ENCODE measurements around the gene CFAP97D2.
"Not testable (repeated sequence)": the region's sequence is repeated elsewhere in the genome, so short reads cannot be mapped to it uniquely, and the experiment has no call there.

CFAP97D2 gene

DNA sequence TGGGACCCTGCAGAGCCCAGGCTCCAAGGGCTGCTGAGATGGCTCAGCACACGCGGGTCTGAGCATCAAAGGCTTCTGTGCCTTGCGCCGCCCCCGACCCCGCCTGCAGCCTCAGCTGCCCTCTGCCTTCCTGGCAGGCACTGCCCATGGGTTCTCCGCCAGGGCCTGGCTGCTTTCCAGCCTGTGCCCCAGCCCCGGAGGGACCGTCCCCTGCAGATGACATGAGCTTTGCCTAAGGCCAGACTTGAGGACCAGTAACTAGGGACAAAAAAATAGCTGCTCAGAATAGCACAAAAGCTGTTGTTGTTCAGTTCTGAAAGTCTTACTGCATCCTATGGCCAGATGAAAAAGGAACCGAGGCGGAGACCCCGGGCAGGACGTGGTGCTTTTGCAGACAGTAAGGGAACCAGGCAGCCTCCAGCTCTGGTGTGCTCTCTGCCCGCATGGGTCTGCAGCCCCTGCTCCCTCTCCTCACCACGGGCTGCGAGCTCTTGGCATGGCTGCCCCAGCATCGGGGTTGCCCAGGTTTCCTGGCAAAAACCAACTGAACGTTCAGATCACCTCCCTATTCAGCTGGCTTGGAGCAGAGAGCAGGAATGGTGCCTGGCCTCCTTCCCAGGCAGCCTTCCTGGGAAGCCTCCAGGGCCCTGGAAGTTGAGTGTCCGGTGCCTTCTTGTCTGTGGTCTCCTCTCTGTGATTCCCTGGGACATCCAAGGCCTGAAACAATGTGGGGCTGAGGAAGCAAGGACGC is 12.5 kb upstream of the CFAP97D2 start:
- Histone ChIP-seq H3K9ac (ENCODE audit: low read length) (no peak overlapping the region), H3K4me3 (ENCODE audit: low read length) (no peak overlapping the region), H3K36me3 (ENCODE audit: control insufficient read depth, insufficient read depth, low read length) (no peaks in the 10 kb centered on the region), H3K9me3 (ENCODE audit: control insufficient read depth, low read length) (no peaks in the 10 kb centered on the region), H3K4me1 (ENCODE audit: control insufficient read depth, insufficient read depth, low read length) (no peaks in the 10 kb centered on the region), H3K27me3 (ENCODE audit: control insufficient read depth, insufficient read depth, low read length) (peaks cover 32% of the 10 kb centered on the region)

DNA sequence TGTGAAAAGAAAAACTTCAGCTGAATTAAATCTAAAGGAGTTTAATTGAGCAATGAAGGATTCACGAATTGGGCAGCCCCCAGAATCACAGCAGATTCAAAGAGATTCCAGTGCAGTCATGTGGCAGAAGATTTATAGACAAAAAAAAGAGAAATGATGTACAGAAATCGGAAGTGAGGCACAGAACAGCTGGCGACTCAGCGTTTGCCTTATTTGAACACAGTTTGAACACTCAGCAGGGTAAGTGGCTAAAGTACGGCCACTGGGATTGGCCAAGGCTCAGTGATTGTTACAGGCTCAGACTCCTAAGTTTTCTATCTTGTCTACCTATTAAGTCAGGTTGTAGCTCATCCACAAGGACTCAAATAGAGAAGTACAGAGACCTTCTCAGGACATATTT is 11.6 kb upstream of the CFAP97D2 start:
- H3K9me3 ChIP-seq (ENCODE audit: control insufficient read depth, low read length), result no peaks in the 10 kb centered on the region
- H3K4me3 ChIP-seq (ENCODE audit: low read length), result no peak overlapping the region
- H3K27me3 ChIP-seq (ENCODE audit: control insufficient read depth, insufficient read depth, low read length), result peaks cover 24% of the 10 kb centered on the region
- no peak overlapping the region for H3K9ac ChIP-seq (ENCODE audit: low read length)
- no peaks in the 10 kb centered on the region for H3K4me1 ChIP-seq (ENCODE audit: control insufficient read depth, insufficient read depth, low read length)
- no peaks in the 10 kb centered on the region for H3K36me3 ChIP-seq (ENCODE audit: control insufficient read depth, insufficient read depth, low read length)

DNA sequence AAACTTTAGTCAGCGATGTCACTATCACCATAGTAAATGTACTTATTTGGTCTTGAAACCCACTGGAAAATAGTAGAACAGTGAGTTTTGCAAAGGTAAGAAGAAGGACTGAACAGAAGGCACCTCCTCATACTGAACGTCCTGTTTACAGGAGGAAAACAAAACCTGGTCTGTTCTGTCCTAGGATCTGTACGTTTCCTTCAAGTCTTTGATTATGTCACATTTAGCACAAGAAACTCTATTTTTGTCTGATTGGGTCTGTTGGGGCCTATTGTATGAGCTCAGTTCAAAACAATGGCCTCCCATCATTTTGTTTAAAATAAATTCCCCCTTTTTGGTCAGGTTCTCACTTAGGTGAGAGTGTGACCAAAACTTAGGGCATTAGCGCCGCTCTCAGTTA is 11.2 kb upstream of the CFAP97D2 start:
- peaks cover 20% of the 10 kb centered on the region for H3K27me3 ChIP-seq (ENCODE audit: control insufficient read depth, insufficient read depth, low read length)
- no peaks in the 10 kb centered on the region for H3K9me3 ChIP-seq (ENCODE audit: control insufficient read depth, low read length)
- H3K4me3 ChIP-seq (ENCODE audit: low read length), result no peak overlapping the region
- H3K9ac ChIP-seq (ENCODE audit: low read length), result no peak overlapping the region
- H3K4me1 ChIP-seq (ENCODE audit: control insufficient read depth, insufficient read depth, low read length), result no peaks in the 10 kb centered on the region
- no peaks in the 10 kb centered on the region for H3K36me3 ChIP-seq (ENCODE audit: control insufficient read depth, insufficient read depth, low read length)

DNA sequence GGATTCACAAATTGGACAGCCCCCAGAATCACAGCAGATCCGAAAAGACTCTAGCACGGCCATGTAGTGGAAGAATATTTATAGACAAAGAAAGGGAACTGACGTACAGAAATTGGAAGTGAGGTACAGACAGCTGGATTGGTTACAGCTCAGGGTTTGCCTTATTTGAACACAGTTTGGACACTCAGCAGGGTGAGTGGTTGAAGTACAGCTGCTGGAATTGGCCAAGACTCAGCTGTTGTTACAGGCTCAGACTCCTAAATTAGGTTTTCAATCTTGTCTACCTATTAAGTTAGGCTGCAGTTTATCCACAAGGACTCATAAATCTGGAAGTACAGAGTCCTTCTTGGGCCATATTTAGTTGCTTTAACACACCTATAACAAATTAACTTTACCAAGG is 5.8 kb upstream of the CFAP97D2 start:
- no peaks in the 10 kb centered on the region for H3K36me3 ChIP-seq (ENCODE audit: control insufficient read depth, insufficient read depth, low read length)
- no peaks in the 10 kb centered on the region for H3K27me3 ChIP-seq (ENCODE audit: control insufficient read depth, insufficient read depth, low read length)
- no peak overlapping the region for H3K4me3 ChIP-seq (ENCODE audit: low read length)
- H3K4me1 ChIP-seq (ENCODE audit: control insufficient read depth, insufficient read depth, low read length), result no peaks in the 10 kb centered on the region
- H3K9ac ChIP-seq (ENCODE audit: low read length), result no peak overlapping the region
- no peaks in the 10 kb centered on the region for H3K9me3 ChIP-seq (ENCODE audit: control insufficient read depth, low read length)

DNA sequence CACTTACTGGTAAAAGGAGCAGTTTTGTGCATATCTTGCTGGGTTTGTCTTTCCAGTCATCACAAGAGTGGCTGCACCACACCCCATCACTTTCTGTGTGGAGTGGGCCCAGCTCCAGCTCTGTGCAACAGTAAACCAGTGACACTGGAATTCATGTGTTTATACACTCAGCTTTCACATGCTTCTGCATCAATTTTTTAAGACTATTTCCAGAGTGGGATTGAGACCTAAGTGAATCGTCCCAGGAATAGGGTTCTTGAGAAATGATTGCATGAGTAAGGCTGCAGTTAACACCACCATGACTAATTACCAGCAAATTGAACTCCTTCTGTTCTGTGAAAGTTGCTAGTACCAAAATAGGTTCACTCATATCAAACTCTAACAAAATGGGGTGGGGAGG is 5.3 kb upstream of the CFAP97D2 start:
- H3K9me3 ChIP-seq (ENCODE audit: control insufficient read depth, low read length), result no peaks in the 10 kb centered on the region
- H3K4me1 ChIP-seq (ENCODE audit: control insufficient read depth, insufficient read depth, low read length), result no peaks in the 10 kb centered on the region
- H3K36me3 ChIP-seq (ENCODE audit: control insufficient read depth, insufficient read depth, low read length), result no peaks in the 10 kb centered on the region
- no peak overlapping the region for H3K9ac ChIP-seq (ENCODE audit: low read length)
- H3K4me3 ChIP-seq (ENCODE audit: low read length), result no peak overlapping the region
- H3K27me3 ChIP-seq (ENCODE audit: control insufficient read depth, insufficient read depth, low read length), result peaks cover 4% of the 10 kb centered on the region

DNA sequence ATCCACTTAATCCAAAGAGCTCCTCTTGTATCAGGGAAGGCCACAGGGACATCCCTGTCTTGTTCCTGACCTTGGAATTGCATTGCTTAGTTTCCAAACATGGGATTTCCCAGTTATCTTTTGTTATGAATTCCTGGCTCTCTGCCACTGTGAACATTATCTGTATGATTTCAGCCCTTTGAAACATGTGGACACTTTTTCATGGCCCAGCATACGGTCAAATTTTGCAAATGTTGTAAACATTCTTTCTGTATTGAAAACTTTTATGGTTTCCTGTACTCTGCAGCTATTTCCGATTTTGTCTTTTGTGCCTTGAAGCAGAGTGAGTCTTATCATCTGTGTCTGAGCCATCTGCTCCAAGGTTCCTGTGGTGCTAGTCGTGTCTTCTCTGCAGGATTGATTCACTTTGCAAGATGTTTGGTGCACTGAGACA is 4.5 kb upstream of the CFAP97D2 start:
- Histone ChIP-seq H3K4me3 (ENCODE audit: low read length) (no peak overlapping the region), H3K4me1 (ENCODE audit: control insufficient read depth, insufficient read depth, low read length) (no peaks in the 10 kb centered on the region), H3K27me3 (ENCODE audit: control insufficient read depth, insufficient read depth, low read length) (peaks cover 10% of the 10 kb centered on the region), H3K9ac (ENCODE audit: low read length) (no peak overlapping the region), H3K9me3 (ENCODE audit: control insufficient read depth, low read length) (no peaks in the 10 kb centered on the region), H3K36me3 (ENCODE audit: control insufficient read depth, insufficient read depth, low read length) (no peaks in the 10 kb centered on the region)

DNA sequence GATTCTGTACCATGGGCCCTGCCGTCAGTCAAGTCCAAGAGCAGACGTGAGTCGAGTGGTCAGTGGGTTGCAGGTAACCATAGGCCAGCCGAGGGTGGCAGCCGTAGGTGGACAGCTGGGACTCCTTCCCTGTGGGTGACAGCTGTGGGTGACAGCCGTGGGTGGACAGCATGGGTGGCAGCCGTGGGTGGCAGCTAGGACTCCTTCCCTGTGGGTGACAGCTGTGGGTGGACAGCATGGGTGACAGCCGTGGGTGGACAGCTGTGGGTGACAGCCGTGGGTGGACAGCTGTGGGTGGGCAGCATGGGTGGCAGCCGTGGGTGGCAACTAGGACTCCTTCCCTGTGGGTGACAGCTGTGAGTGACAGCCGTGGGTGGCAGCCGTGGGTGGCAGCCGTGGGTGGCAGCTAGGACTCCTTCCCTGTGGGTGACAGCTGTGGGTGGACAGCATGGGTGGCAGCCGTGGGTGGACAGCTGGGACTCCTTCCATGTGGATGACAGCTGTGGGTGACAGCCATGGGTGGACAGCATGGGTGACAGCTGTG is 2.6 kb upstream of the CFAP97D2 start:
- H3K4me1 ChIP-seq (ENCODE audit: control insufficient read depth, insufficient read depth, low read length); H3K36me3 ChIP-seq (ENCODE audit: control insufficient read depth, insufficient read depth, low read length); H3K4me3 ChIP-seq (ENCODE audit: low read length); H3K9ac ChIP-seq (ENCODE audit: low read length); H3K9me3 ChIP-seq (ENCODE audit: control insufficient read depth, low read length); H3K27me3 ChIP-seq (ENCODE audit: control insufficient read depth, insufficient read depth, low read length): not testable (repeated sequence)

DNA sequence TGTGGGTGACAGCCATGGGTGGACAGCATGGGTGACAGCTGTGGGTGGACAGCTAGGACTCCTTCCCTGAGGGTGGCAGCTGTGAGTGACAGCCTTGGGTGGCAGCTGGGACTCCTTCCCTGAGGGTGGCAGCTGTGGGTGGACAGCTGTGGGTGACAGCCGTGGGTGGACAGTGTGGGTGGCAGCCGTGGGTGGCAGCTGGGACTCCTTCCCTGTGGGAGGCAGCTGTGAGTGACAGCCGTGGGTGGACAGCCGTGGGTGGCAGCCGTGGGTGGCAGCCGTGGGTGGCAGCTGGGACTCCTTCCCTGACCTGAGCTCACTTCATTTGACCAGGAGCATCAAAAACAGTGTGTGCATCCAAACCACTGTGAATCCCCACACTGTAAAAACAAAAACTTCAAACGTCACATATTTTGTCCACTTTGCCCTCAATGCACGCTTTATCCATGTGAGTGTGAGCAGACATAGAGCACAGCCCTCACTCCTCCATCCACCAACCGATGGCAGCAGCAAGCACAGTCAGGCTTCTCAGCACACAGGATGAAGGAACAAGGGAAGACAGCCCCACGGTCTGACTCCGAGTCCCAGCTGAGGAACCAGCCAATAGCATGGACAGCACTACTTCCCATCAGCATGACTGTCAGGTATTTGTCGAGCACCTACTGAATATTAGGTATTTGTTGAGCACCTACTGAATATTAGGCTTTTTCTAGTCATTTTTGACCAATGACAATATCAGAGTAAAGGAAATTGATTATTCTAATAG is 1.6 kb upstream of the CFAP97D2 start:
- Histone ChIP-seq H3K27me3 (ENCODE audit: control insufficient read depth, insufficient read depth, low read length) (peaks cover 10% of the 10 kb centered on the region), H3K4me1 (ENCODE audit: control insufficient read depth, insufficient read depth, low read length) (no peaks in the 10 kb centered on the region), H3K36me3 (ENCODE audit: control insufficient read depth, insufficient read depth, low read length) (no peaks in the 10 kb centered on the region), H3K9me3 (ENCODE audit: control insufficient read depth, low read length) (no peaks in the 10 kb centered on the region), H3K4me3 (ENCODE audit: low read length) (no peak overlapping the region), H3K9ac (ENCODE audit: low read length) (no peak overlapping the region)

DNA sequence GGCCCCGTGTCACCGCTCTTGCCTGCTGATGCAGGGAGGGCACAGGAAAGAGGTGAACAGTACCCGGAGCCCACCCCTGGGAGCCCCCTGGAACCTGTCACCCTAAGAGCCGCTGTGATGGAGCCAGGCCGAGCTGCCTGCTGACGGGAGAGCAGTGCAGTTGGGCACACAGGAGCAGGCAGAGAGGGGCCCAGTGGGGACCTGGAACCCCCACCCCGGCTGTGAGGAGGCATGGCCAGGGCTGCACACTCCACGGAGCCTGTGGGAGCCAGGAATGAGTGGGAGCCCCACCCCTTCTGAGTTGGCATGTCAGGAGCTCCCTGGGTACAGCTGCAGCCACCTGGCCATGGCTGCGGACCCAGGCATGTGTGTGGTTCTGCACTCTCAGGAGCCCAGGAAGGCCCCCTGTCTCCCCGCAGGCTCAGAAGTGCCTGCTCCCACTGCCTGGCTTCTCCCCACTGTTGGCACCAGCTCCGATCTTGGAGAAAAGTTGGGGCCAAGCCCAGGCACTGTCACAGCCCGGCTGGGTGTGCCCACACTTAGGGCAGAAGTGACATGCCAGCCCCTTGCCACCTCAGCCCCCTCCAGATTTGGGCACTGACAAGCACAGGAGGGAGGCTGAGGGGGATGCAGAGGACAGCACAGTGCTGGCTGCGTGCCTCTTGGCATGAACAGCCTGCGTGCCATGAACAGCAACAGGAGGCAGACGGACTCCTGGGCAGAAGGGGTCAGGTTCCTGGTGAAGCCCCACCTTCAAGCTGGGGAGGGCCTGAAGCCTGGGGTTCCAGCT is 6.3 kb downstream of the CFAP97D2 start:
- H3K9me3 ChIP-seq (ENCODE audit: control insufficient read depth, low read length), result no peaks in the 10 kb centered on the region
- H3K4me3 ChIP-seq (ENCODE audit: low read length), result no peak overlapping the region
- no peaks in the 10 kb centered on the region for H3K4me1 ChIP-seq (ENCODE audit: control insufficient read depth, insufficient read depth, low read length)
- no peak overlapping the region for H3K9ac ChIP-seq (ENCODE audit: low read length)
- H3K27me3 ChIP-seq (ENCODE audit: control insufficient read depth, insufficient read depth, low read length), result no peaks in the 10 kb centered on the region
- H3K36me3 ChIP-seq (ENCODE audit: control insufficient read depth, insufficient read depth, low read length), result no peaks in the 10 kb centered on the region

DNA sequence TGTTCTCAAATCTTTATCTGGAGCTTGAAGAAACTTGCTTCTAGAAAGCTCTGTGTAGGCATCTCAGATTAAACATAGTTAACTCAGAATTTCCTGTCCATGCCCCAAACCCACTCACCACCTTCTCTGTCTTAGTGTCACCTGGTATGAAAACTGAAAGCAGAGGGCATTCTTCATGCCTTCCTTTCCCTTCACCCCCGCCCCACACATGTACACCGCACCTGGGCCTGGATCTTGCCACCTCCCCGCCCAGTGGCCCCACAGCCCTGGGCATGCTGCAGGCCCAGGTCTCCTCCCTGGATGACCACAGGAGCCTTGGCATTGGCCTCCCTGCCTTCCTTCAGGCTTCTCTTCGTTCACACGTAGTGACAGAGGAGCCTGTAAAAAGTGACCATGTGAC is 15.8 kb downstream of the CFAP97D2 start:
- no peaks in the 10 kb centered on the region for H3K4me1 ChIP-seq (ENCODE audit: control insufficient read depth, insufficient read depth, low read length)
- H3K27me3 ChIP-seq (ENCODE audit: control insufficient read depth, insufficient read depth, low read length), result peaks cover under 1% of the 10 kb centered on the region
- H3K4me3 ChIP-seq (ENCODE audit: low read length), result no peak overlapping the region
- H3K36me3 ChIP-seq (ENCODE audit: control insufficient read depth, insufficient read depth, low read length), result no peaks in the 10 kb centered on the region
- H3K9ac ChIP-seq (ENCODE audit: low read length), result no peak overlapping the region
- H3K9me3 ChIP-seq (ENCODE audit: control insufficient read depth, low read length), result no peaks in the 10 kb centered on the region

DNA sequence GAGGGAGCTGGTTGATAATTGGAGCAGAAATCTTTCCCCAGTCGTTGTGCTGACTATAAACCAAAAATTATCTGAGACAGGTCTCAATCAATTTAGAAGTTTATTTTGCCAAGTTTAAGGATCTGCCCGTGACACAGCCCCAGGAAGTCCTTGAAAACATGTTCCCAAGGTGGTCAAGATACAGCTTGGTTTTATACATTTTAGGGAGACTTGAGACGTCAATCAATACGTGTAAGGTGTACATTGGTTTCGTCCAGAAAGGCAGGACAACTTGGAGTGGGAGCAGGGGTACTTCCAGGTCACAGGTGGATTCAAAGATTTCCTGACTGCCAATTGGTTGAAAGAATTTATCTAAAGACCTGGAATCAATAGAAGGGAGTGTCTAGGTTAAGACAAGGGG is 17.6 kb downstream of the CFAP97D2 start:
- Histone ChIP-seq H3K9ac (ENCODE audit: low read length) (no peak overlapping the region), H3K36me3 (ENCODE audit: control insufficient read depth, insufficient read depth, low read length) (no peaks in the 10 kb centered on the region), H3K27me3 (ENCODE audit: control insufficient read depth, insufficient read depth, low read length) (peaks cover 13% of the 10 kb centered on the region), H3K9me3 (ENCODE audit: control insufficient read depth, low read length) (no peaks in the 10 kb centered on the region), H3K4me1 (ENCODE audit: control insufficient read depth, insufficient read depth, low read length) (no peaks in the 10 kb centered on the region), H3K4me3 (ENCODE audit: low read length) (no peak overlapping the region)

DNA sequence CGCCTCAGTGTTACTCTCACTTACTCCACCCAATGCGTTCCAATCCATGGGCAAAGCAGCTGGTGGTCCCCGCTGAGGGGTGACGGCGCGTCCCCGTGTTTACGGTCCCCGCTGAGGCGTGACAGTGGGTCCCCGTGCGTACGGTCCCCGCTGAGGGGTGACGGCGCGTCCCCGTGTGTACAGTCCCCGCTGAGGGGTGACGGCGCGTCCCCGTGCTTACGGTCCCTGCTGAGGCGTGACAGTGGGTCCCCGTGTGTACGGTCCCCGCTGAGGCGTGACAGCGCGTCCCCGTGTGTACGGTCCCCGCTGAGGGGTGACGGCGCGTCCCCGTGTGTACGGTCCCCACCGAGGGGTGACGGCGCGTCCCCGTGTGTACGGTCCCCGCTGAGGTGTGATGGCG is 19.5 kb downstream of the CFAP97D2 start:
- no peaks in the 10 kb centered on the region for H3K36me3 ChIP-seq (ENCODE audit: control insufficient read depth, insufficient read depth, low read length)
- H3K4me3 ChIP-seq (ENCODE audit: low read length), result no peak overlapping the region
- H3K9ac ChIP-seq (ENCODE audit: low read length), result no peak overlapping the region
- no peaks in the 10 kb centered on the region for H3K9me3 ChIP-seq (ENCODE audit: control insufficient read depth, low read length)
- H3K27me3 ChIP-seq (ENCODE audit: control insufficient read depth, insufficient read depth, low read length), result peaks cover 24% of the 10 kb centered on the region
- H3K4me1 ChIP-seq (ENCODE audit: control insufficient read depth, insufficient read depth, low read length), result no peaks in the 10 kb centered on the region

Measured in mucosa of stomach (tissue), 1 donor.